Measurements from ENCODE around the gene BNC2.

- no peak for TF ChIP-seq CTCF (conservative IDR thresholded peaks at IDR 0.05; ENCODE audit: low read depth, low read length)
- no peak for TF ChIP-seq EZH2 (IDR thresholded peaks at IDR 0.05; ENCODE audit: low read length, unreplicated experiment)
- no peak for TF ChIP-seq EZH2phosphoT487 (IDR thresholded peaks at IDR 0.05; ENCODE audit: borderline replicate concordance, low read length)
Observed at GRCh38 chr9:16563446-16563845, 307.0 kb downstream of the BNC2 start.
